ENCODE results near the gene UAP1L1. TPM values are rescaled to one million over a fixed set of nuclear protein-coding genes. Genes with fewer than 3 reads are reported as not detected.

The UAP1L1 gene
- total and polyA plus RNA-seq, 4 donors = 0.35 to 2.3 (median 1.7) TPM

- DNase-seq (ENCODE audit: low spot score) = no peak
Measured at GRCh38 chr9:137080260-137081122, 3.2 kb downstream of the UAP1L1 start.

More at GRCh38 chr9:137080260-137081122, 3.2 kb downstream of the UAP1L1 start:
- no peak overlapping the region for H3K9ac ChIP-seq (ENCODE audit: low read depth in 1 of 2, low read length in 2 of 2)
- no peak for TF ChIP-seq TAF1 (conservative IDR thresholded peaks at IDR 0.05)
- TF ChIP-seq ZBTB33 (IDR thresholded peaks at IDR 0.05) = no peak
- no peak for TF ChIP-seq MAX (IDR thresholded peaks at IDR 0.05)
- no peak for TF ChIP-seq JUND (IDR thresholded peaks at IDR 0.05)
- no peak for TF ChIP-seq HNF4A (conservative IDR thresholded peaks at IDR 0.05)
- no peak for TF ChIP-seq REST (IDR thresholded peaks at IDR 0.05)
- no peak for TF ChIP-seq GABPA (IDR thresholded peaks at IDR 0.05 in 1 of 2, conservative IDR thresholded peaks at IDR 0.05 in 1 of 2)
- TF ChIP-seq HNF4G (IDR thresholded peaks at IDR 0.05) = no peak
- no peak for TF ChIP-seq FOXA1 (IDR thresholded peaks at IDR 0.05)
- TF ChIP-seq NR2F2 (IDR thresholded peaks at IDR 0.05) = no peak
- TF ChIP-seq FOXA2 (IDR thresholded peaks at IDR 0.05) = no peak
- no peak for TF ChIP-seq EGR1 (IDR thresholded peaks at IDR 0.05; ENCODE audit: low read depth in 2 of 2)
- TF ChIP-seq ATF3 (IDR thresholded peaks at IDR 0.05) = no peak
- no peak for TF ChIP-seq YY1 (IDR thresholded peaks at IDR 0.05)
- no peak for TF ChIP-seq RXRA (IDR thresholded peaks at IDR 0.05)
- TF ChIP-seq CTCF (IDR thresholded peaks at IDR 0.05; ENCODE audit: low read depth, low read length, missing input control) = no peak
- no peak for TF ChIP-seq SP1 (IDR thresholded peaks at IDR 0.05)
- no peak for TF ChIP-seq RAD21 (IDR thresholded peaks at IDR 0.05)
- no peaks in the 10 kb centered on the region for H3K9me3 ChIP-seq (ENCODE audit: control insufficient read depth in 4 of 4, low read length in 3 of 4)
- peaks cover 0 to 15% (median 12%) of the 10 kb centered on the region in 4 donors for H3K4me1 ChIP-seq (ENCODE audit: control insufficient read depth in 4 of 4, insufficient read depth in 4 of 4, low read length in 3 of 4)
- 82% methylated on average over 24 of the region's 24 CpGs for WGBS
- no peak overlapping the region for H3K4me3 ChIP-seq (ENCODE audit: low read depth in 1 of 3, low read length in 3 of 3)
- peaks cover 0 to 2% (median 0%) of the 10 kb centered on the region in 4 donors for H3K36me3 ChIP-seq (ENCODE audit: control insufficient read depth in 4 of 4, insufficient read depth in 3 of 4, low read depth in 1 of 4, low read length in 3 of 4)
- H3K27me3 ChIP-seq (ENCODE audit: control insufficient read depth in 4 of 4, insufficient read depth in 4 of 4, low read length in 3 of 4) = peaks cover 0 to 6% (median 3%) of the 10 kb centered on the region in 4 donors
- H3K27ac ChIP-seq (ENCODE audit: low read depth in 1 of 2, low read length in 2 of 2) = no peak overlapping the region

Measured in liver (tissue), 9 donors.